Fibroblast of mammary gland (primary cell): ENCODE measurements around the gene CNGA2.

ENCODE experiments used
- DNase-seq: peaks from one replicate; pipeline ENCODE4 v3.0.0-alpha.2; 2010; ENCODE audit warnings: low read depth
- H3K4me3 ChIP-seq: 2 replicates; pipeline ENCODE4 v1.5.1; 2011; ENCODE audit warnings: low read depth, mild to moderate bottlenecking, low read length, moderate library complexity; ENCODE audit not compliant: control insufficient read depth
- TF ChIP-seq, protein P1 (sequence below): conservative IDR thresholded peaks from 2 replicates; pipeline ENCODE4 v1.5.1; 2011; ENCODE audit warnings: low read depth, low read length, inconsistent platforms; ENCODE audit not compliant: control insufficient read depth, insufficient read depth

CNGA2 gene

DNA sequence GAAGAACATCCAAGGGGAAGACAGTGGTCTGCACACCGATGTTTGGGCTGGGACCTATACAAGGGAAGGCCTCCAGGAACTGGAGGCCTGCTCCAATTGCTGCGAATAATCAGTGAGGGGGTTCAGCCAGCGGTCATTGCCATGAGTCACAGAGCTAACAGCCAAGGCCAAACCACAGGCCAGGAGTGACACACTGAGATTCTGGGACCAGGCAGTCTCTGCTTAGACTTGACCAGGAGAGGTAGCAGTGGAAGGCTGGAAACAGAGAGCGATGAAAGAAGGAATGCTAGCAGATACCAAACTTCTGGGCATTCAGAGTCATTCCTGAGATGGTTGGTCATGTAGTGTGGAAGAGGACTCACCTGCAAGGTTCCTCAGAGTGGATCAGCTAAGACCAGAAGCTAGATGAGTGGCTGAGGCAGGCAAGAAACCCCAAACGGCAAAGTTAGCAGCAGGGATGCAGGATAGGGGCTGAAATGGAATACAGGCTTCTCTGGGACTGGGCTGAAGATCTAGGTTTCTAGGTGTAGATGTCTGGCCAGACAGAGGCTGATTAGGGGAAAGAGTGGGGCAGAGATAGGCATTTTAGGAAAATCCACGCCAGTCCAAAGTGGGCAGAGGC is 54.7 kb downstream of the CNGA2 start:
- H3K4me3 ChIP-seq: no peak overlapping the region
- DNase-seq: peak; percentile 86
- TF ChIP-seq, protein P1, sequence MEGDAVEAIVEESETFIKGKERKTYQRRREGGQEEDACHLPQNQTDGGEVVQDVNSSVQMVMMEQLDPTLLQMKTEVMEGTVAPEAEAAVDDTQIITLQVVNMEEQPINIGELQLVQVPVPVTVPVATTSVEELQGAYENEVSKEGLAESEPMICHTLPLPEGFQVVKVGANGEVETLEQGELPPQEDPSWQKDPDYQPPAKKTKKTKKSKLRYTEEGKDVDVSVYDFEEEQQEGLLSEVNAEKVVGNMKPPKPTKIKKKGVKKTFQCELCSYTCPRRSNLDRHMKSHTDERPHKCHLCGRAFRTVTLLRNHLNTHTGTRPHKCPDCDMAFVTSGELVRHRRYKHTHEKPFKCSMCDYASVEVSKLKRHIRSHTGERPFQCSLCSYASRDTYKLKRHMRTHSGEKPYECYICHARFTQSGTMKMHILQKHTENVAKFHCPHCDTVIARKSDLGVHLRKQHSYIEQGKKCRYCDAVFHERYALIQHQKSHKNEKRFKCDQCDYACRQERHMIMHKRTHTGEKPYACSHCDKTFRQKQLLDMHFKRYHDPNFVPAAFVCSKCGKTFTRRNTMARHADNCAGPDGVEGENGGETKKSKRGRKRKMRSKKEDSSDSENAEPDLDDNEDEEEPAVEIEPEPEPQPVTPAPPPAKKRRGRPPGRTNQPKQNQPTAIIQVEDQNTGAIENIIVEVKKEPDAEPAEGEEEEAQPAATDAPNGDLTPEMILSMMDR: no peak

DNA sequence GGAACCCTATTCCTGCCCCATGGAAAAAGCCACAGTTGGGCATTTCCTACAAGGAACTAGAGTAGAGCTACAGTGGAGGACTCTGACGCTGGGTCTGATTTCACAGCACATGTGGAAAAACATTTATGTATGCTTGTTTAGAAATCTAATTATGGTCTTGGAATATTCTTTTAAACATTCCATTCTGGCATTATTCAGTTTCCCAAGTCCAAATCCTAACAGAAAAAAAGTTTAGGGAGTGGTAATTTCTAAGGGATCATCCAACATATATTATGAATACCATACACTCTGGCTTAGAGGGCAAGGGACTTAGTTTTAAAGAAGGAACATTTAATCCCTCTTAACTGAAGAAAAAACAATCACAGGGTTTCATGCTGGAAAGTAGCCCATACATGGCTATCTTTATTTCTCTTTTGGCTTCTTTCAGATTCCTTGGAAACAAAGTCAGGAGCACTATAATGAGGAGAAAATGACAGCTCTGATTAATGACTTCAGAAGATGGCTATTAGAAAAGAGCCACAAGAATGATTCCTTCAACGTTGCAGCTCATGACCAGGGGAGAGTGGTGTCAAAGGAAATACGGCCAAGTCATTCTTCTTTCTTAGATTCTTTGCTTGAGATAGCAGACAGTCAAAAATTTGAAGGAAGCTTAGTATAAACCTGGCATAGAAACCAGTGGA is 56.1 kb downstream of the CNGA2 start:
- no peak for DNase-seq
- H3K4me3 ChIP-seq: no peak overlapping the region
- TF ChIP-seq, protein P1: no peak

DNA sequence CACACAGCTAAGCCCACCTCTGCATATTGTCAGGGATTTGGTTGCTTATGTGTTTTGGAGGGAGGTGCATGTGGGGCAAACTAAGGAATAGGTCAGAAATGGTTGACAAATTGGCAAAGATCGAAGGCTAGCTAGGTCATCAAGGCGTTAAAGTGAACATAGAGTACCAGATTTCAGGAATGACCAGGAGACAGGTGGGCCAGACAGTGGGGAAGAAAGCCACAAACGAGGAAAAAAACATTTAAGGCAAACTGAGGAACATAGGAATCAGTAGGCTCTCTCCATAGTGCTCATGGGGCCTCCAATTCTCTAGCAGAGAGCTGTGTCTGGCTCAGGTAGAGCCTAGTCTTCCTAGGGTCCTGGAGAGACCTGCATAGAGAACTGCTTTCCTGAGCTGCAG is 57.4 kb downstream of the CNGA2 start:
- no peak for DNase-seq
- H3K4me3 ChIP-seq: no peak overlapping the region
- TF ChIP-seq, protein P1: no peak

DNA sequence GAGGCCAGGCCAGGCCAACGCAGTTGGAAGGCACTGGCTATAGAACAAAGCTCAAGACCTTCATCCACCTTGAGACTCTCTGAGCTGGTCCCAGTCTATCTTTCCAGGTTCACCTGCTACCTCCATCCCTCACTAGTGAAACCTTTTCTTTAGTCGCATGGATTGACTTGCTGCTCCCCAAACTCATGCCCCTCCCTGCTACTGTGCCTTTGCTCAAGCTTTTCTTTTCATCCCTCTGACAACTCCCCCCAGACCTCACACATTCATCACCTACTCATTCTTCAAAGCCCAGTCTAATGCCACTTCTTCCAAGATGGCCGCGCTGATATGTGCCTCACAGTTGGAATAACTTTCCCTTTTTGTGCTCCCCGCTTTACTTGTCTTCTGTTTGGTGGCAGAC is 58.0 kb downstream of the CNGA2 start:
- TF ChIP-seq, protein P1: no peak
- no peak for DNase-seq
- no peak overlapping the region for H3K4me3 ChIP-seq

DNA sequence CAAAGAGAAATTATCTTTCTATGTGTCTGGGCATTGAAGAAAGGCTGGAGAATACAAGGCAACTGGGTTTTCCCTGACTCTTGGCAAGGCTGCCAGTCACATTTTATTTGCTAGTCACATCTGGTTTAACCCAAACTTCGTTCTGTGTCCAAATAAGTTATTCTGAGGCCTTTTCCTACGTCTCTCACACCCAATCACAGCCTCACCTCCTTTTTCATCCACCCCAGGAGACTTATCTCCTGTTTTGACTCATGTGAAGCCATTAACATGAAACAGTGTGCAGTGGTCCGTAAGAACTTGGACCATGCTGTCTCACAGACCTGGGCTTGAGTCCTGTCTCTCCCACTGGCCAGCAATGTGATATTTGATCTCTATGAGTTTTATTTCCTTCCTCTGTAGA is 59.3 kb downstream of the CNGA2 start:
- DNase-seq: no peak
- no peak overlapping the region for H3K4me3 ChIP-seq
- TF ChIP-seq, protein P1: no peak
